Large intestine (tissue), 3 donors: ENCODE data around the gene NCAPD2. TPM values are rescaled to one million over a fixed set of nuclear protein-coding genes. Genes with fewer than 3 reads are reported as not detected.
"Not testable (repeated sequence)": the region's sequence is repeated elsewhere in the genome, so short reads cannot be mapped to it uniquely, and the experiment has no call there.

ENCODE experiments used
- DNase-seq, 2 donors: peaks; one replicate each; pipeline versions ENCODE4 v3.0.0 to v3.0.0-alpha.2; 2013
- H3K27ac ChIP-seq: one replicate; pipeline ENCODE4 v1.5.1; 2013; ENCODE audit warnings: low read length
- H3K27me3 ChIP-seq: 2 replicates; pipeline ENCODE4 v1.6.1; 2013; ENCODE audit warnings: low read length; ENCODE audit not compliant: control insufficient read depth, insufficient read depth
- H3K36me3 ChIP-seq: 2 replicates; pipeline ENCODE4 v1.6.1; 2013; ENCODE audit warnings: low read length; ENCODE audit not compliant: control insufficient read depth, insufficient read depth
- H3K4me1 ChIP-seq: one replicate; pipeline ENCODE4 v1.6.1; 2013; ENCODE audit warnings: low read length; ENCODE audit not compliant: control insufficient read depth, insufficient read depth
- H3K4me3 ChIP-seq: one replicate; pipeline ENCODE4 v1.5.1; 2013; ENCODE audit warnings: low read length
- H3K9me3 ChIP-seq: one replicate; pipeline ENCODE4 v1.6.1; 2013; ENCODE audit warnings: mild to moderate bottlenecking, low read depth, low read length, moderate library complexity; ENCODE audit not compliant: control insufficient read depth
- WGBS: methylation state at CpG from one replicate; pipeline ENCODE4 v1.1.5; 2013; ENCODE audit warnings: low lambda C conversion rate; ENCODE audit not compliant: insufficient coverage; 5-methylcytosine and 5-hydroxymethylcytosine counted together
- polyA plus RNA-seq: library from polyadenylated mRNA; unstranded; fragments of 120-200 nt; gene quantifications from one replicate; pipeline ENCODE4 v1.2.1, GENCODE V29; 2013

The NCAPD2 gene
- polyA plus RNA-seq, 1 donor, result 38.6 TPM

- Histone ChIP-seq H3K4me3 (no peak overlapping the region), H3K27ac (no peak overlapping the region), H3K9me3 (peaks cover 5% of the 10 kb centered on the region), H3K36me3 (no peaks in the 10 kb centered on the region), H3K4me1 (peaks cover 8% of the 10 kb centered on the region), H3K27me3 (no peaks in the 10 kb centered on the region)
- no CpG with 5 or more reads among the region's 11 CpGs for WGBS
- no peak for DNase-seq
Observed at GRCh38 chr12:6472491-6472890, 21.4 kb upstream of the NCAPD2 start.

- H3K4me3 ChIP-seq, H3K36me3 ChIP-seq, H3K27me3 ChIP-seq, H3K4me1 ChIP-seq, H3K27ac ChIP-seq, H3K9me3 ChIP-seq, DNase-seq: not testable (repeated sequence)
- no CpG with 5 or more reads among the region's 48 CpGs for WGBS
Observed at GRCh38 chr12:6475233-6475975, 18.5 kb upstream of the NCAPD2 start.

GRCh38 chr12:6476489-6476888 is 17.4 kb upstream of the NCAPD2 start:
- WGBS, result 50% methylated on average over 1 of the region's 3 CpGs
- H3K27me3 ChIP-seq, result no peaks in the 10 kb centered on the region
- H3K27ac ChIP-seq, result no peak overlapping the region
- no peaks in the 10 kb centered on the region for H3K36me3 ChIP-seq
- no peak for DNase-seq
- no peaks in the 10 kb centered on the region for H3K4me1 ChIP-seq
- H3K4me3 ChIP-seq, result no peak overlapping the region
- H3K9me3 ChIP-seq, result peaks cover 6% of the 10 kb centered on the region

GRCh38 chr12:6477601-6478377 is 16.1 kb upstream of the NCAPD2 start:
- H3K27me3 ChIP-seq, H3K4me1 ChIP-seq, H3K9me3 ChIP-seq, H3K27ac ChIP-seq, H3K4me3 ChIP-seq, H3K36me3 ChIP-seq, DNase-seq: not testable (repeated sequence)
- no CpG with 5 or more reads among the region's 37 CpGs for whole genome bisulfite sequencing

- Histone ChIP-seq H3K36me3 (no peaks in the 10 kb centered on the region), H3K4me3 (no peak overlapping the region), H3K27me3 (no peaks in the 10 kb centered on the region), H3K9me3 (peaks cover 6% of the 10 kb centered on the region), H3K4me1 (no peaks in the 10 kb centered on the region), H3K27ac (no peak overlapping the region)
- no CpG with 5 or more reads among the region's 20 CpGs for WGBS
- no peak for DNase-seq
Observed at GRCh38 chr12:6478416-6478815, 15.5 kb upstream of the NCAPD2 start.

GRCh38 chr12:6488240-6488639 is 5.7 kb upstream of the NCAPD2 start:
- Histone ChIP-seq H3K4me1 (peaks cover 6% of the 10 kb centered on the region), H3K27me3 (no peaks in the 10 kb centered on the region), H3K27ac (no peak overlapping the region), H3K4me3 (no peak overlapping the region), H3K9me3 (no peaks in the 10 kb centered on the region), H3K36me3 (peaks cover 5% of the 10 kb centered on the region)
- WGBS, result no CpG with 5 or more reads among the region's 1 CpG
- DNase-seq, result no peak

DNA sequence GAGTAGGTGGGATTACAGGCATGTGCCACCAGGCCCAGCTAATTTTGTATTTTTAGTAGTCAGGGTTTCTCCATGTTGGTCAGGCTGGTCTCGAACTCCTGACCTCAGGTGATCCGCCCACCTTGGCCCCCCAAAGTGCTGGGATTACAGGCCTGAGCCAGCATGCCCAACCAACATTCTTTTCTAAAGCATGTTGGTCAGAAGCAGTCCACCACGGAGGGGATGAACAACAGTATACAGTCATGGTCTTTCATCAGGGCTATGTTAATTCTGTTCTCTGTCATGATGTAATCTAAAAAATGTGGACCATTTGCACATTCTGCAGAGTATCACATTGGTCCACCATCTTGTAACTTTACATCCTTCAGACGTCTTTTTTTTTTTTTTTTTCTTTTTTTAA is 4.5 kb upstream of the NCAPD2 start:
- Histone ChIP-seq H3K27me3 (no peaks in the 10 kb centered on the region), H3K36me3 (peaks cover 5% of the 10 kb centered on the region), H3K4me3 (no peak overlapping the region), H3K27ac (no peak overlapping the region), H3K9me3 (no peaks in the 10 kb centered on the region), H3K4me1 (peaks cover 6% of the 10 kb centered on the region)
- WGBS, result 20% methylated on average over 1 of the region's 4 CpGs
- DNase-seq, result no peak

DNA sequence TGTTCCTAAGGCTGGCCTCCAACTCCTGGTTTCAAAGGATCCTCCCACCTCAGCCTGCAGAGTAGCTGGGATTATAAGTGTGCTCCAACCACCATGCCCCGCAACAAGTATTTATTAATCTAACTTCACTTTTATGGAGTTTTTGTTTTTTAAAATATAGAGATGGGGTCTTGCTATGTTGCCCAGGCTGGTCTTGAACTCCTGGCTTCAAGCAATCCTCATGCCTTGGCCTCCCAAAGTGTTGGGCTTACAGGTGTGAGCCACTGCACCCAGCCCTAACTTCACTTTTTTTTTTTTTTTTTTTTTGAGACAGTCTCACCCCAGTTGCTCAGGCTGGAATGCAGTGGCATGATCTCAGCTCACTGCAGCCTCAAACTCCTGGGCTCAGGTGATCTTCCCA is 3.2 kb upstream of the NCAPD2 start:
- not testable (repeated sequence) for H3K27me3 ChIP-seq, H3K36me3 ChIP-seq, H3K27ac ChIP-seq, H3K4me3 ChIP-seq, DNase-seq, H3K9me3 ChIP-seq
- WGBS, result no CpG with 5 or more reads among the region's 1 CpG
- peaks cover 14% of the 10 kb centered on the region for H3K4me1 ChIP-seq

GRCh38 chr12:6492838-6493496 is 935 bp upstream of the NCAPD2 start, which contains the start of gene MRPL51:
MRPL51 (minus strand) TSS chr12:6493262; CDS start chr12:6493136, 126 bp downstream.
- H3K4me1 ChIP-seq, result peaks cover 14% of the 10 kb centered on the region
- peak within 1 kb of the TSS; percentile 98 for H3K27ac ChIP-seq
- no CpG with 5 or more reads among the region's 39 CpGs for whole genome bisulfite sequencing
- no peaks in the 10 kb centered on the region for H3K27me3 ChIP-seq
- DNase-seq, result peak; percentile 92 to 98
- peaks cover 12% of the 10 kb centered on the region for H3K36me3 ChIP-seq
- peak within 1 kb of the TSS; percentile 87 for H3K4me3 ChIP-seq
- H3K9me3 ChIP-seq, result no peaks in the 10 kb centered on the region

- H3K27me3 ChIP-seq, result no peaks in the 10 kb centered on the region
- H3K36me3 ChIP-seq, result peaks cover 15% of the 10 kb centered on the region
- no peaks in the 10 kb centered on the region for H3K9me3 ChIP-seq
- WGBS, result 14% methylated on average over 1 of the region's 14 CpGs
- peak overlapping the region; percentile 87 for H3K4me3 ChIP-seq
- H3K27ac ChIP-seq, result peak overlapping the region; percentile 60
- H3K4me1 ChIP-seq, result peaks cover 14% of the 10 kb centered on the region
- no peak for DNase-seq
Observed at GRCh38 chr12:6494258-6494743, 399 bp downstream of the NCAPD2 start.
